ENCODE results near the gene OR10A7.

- no peak for TF ChIP-seq POLR2A (IDR thresholded peaks at IDR 0.05; ENCODE audit: low read depth, low read length)
- no peak for TF ChIP-seq TAF1 (IDR thresholded peaks at IDR 0.05; ENCODE audit: low read depth, low read length)
- no peak for TF ChIP-seq POLR2AphosphoS5 (IDR thresholded peaks at IDR 0.05; ENCODE audit: low read depth, low read length)
Observed at GRCh38 chr12:55173456-55173855, 47.4 kb upstream of the OR10A7 start.
